HG02588 (cell line): Measurements from ENCODE around the gene CRIP2.

Source experiments
- ATAC-seq: cut with Tn5 transposase; IDR thresholded peaks from one replicate; pipeline ENCODE4 v1.9.1; 2021; ENCODE audit warnings: mild to moderate bottlenecking, moderate library complexity; ENCODE audit not compliant: unreplicated experiment

The CRIP2 gene, protein sequence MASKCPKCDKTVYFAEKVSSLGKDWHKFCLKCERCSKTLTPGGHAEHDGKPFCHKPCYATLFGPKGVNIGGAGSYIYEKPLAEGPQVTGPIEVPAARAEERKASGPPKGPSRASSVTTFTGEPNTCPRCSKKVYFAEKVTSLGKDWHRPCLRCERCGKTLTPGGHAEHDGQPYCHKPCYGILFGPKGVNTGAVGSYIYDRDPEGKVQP

DNA sequence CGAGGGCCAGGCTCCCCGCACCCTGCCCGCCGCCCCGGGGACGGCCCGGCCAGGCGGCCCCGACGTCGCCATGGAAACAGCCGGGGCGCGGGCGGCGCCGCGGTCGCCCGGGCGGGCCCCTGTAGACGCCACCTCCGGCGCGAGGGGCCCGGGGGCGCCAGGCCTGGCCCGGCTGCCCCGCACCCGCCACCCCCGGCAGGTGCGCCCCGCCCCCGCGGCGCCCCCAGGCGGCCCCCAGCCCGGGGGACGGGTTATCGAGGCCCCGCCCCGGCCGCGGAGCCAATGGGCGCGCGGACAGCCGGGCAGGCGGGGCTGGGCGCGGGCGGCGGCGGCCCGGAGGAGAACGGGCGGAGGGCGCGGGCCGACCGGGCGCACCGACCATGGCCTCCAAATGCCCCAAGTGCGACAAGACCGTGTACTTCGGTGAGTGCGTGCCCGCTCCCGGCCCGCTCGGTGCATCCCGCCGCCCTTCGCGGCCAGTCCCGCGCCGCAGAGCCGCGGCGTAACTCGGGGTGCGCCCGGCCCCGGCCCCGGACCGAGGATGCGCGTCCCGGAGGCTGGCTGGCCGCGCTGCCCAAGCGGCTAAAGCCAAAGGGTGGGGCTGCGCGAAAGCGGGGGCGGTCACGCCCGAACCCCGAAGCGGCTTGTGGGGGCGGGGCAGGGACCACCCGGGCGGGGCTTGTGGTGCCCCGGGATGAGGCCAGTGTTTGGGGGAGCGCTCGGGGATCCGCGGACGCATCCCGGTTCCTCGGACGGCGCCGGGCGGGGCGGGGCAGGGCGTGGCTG lies at the start of gene CRIP2:
Gene CRIP2 (plus strand): TSS at position 339 of the 786 bp plus-strand sequence. CDS start 42 bp downstream, at position 381.
- ATAC-seq: no peak

DNA sequence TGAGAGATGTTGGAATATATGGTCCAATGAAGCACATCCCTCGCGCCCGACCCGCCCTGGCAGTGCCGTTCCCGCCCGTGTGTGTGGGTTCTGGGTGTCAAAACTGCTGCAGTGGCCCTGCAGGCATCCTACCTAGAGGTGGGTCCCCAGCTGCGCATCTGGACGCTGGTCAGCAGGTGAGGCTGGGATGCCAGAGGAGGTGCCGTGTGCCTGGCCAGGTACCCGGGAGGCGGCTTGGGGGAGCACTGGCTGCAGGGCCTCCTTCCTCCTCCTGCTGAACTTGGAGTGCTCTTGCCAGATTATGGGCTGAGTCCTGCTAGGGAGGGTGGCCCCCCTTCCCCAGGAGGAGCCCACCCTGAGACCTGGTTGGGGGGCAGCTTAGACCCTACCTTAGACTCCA lies 49.8 kb upstream of the CRIP2 start:
- no peak for ATAC-seq

- ATAC-seq: no peak
Observed at GRCh38 chr14:105425823-105426247, 48.8 kb upstream of the CRIP2 start.

GRCh38 chr14:105426416-105427130 lies 48.0 kb upstream of the CRIP2 start:
- ATAC-seq: no peak

- no peak for ATAC-seq
Observed at GRCh38 chr14:105427412-105427811, 47.2 kb upstream of the CRIP2 start.

- no peak for ATAC-seq
Observed at GRCh38 chr14:105427936-105428485, 46.6 kb upstream of the CRIP2 start.

DNA sequence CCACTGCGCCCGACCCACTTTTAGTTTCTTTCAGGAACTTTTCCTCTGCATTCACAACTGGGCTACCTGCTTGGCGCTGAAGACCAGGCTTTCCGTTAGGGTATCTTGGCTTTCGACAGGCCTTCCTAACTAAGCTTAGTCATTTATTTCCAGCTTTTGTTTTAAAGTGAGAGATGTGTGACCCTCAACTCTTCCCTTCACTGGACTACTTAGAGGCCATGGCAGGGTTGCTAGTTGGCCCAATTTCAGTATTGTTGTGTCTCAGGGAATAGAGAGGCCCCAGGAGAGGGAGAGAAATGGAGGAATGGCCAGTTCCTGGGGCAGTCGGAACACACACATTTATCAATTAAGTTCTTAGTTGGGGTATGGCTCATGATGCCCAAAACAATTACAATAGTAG lies 44.6 kb upstream of the CRIP2 start:
- no peak for ATAC-seq

DNA sequence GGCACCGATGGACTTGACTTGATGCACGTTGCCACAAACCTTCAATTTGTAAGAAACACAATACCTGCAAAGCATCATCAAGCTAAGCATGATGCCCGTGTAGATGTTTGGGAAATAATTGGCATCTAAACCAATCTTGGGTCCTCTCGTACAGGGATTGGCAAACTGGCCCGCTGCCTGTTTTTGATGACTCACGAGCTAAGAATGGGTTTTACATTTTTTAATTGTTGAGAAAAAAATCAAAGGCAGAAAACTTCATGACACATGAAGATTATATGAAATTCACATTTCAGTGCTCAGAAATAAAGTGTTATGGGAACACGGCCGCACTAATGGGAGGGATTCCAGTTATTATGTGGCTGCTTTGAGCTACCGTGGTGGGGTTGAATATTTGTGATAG lies 44.1 kb upstream of the CRIP2 start:
- no peak for ATAC-seq

DNA sequence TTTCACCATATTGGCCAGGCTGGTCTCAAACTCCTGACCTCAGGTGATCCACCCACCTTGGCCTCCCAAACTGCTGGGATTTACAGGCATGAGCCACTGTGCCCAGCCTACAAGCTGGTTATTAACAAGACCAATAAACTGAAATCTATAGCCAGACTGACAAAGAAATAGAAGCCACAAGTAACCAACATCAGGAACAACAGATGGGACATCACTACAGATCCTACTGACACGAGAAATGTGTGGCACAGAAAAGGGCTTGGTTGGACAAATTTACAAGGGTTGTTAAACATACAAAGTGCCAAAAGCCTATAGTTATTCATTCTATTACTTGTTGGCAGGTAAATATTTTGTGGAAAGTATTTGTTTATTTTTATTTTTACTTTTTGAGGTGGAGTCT lies 43.4 kb upstream of the CRIP2 start:
- ATAC-seq: no peak

GRCh38 chr14:105432657-105433056 lies 42.0 kb upstream of the CRIP2 start:
- no peak for ATAC-seq

DNA sequence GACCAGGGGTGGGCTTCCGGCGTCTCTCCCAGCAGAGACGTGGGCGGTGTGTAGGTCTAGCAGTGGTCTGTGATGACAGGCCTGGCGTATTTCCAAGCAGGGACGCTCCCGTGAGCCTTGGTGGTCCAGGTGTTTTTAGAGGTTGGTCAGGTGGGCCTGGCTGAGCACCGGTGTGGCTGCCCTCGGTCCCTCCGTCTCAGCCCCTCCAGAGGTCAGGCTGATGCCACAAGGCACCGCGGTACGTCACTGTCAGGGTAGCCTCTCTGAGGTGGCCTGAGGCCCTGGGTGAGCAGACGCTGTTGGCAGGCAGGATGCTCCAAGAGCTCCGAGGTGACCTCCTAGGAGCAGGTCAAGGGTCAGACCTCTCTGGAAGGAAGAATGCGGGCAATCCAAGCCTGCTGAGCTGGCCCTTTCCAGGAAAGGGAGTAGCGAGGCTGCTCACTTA lies 41.4 kb upstream of the CRIP2 start:
- ATAC-seq: no peak

- no peak for ATAC-seq
Observed at GRCh38 chr14:105436402-105436801, 38.2 kb upstream of the CRIP2 start.

- ATAC-seq: no peak
Observed at GRCh38 chr14:105436891-105437722, 37.5 kb upstream of the CRIP2 start.

DNA sequence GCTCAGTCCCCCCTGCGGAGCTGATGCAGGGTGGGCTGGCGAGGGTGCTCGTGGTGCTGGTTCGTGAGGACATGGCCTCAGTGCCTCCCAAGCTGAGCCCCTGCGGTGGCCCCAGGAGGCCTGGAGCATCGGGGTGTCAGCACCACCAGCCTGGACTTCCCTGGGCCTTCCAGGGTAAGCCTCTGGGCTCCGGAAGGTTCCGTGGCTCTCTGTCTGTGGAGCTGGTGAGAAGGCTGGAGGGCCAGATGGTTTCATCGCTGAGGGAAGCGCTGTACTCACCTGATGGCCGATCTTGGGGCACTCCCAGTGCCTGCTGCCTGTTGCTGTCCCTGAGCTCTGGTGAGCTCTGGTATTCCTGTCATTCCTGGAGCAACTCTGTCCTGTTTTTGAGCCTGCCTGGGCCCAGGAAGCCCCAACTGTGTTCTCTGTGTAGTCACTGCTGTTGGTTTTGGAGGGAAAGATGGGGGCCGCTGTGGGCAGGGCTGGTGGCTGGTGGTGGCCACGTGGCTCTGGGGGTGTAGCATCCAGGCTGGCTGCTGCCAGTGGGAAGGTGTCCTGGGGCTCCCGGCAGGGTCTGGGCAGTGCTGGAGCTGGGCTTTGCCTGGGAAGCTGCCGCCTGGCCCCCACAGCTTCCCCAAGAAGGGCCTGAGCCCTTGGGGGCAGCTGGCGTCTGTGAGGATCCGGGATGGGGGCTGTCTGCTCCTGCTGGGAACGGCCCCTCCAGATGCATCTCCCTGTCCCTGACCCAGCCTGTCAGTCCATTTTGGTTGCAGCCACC lies 36.7 kb upstream of the CRIP2 start:
- ATAC-seq: no peak

- ATAC-seq: no peak
Observed at GRCh38 chr14:105439179-105439578, 35.4 kb upstream of the CRIP2 start.

DNA sequence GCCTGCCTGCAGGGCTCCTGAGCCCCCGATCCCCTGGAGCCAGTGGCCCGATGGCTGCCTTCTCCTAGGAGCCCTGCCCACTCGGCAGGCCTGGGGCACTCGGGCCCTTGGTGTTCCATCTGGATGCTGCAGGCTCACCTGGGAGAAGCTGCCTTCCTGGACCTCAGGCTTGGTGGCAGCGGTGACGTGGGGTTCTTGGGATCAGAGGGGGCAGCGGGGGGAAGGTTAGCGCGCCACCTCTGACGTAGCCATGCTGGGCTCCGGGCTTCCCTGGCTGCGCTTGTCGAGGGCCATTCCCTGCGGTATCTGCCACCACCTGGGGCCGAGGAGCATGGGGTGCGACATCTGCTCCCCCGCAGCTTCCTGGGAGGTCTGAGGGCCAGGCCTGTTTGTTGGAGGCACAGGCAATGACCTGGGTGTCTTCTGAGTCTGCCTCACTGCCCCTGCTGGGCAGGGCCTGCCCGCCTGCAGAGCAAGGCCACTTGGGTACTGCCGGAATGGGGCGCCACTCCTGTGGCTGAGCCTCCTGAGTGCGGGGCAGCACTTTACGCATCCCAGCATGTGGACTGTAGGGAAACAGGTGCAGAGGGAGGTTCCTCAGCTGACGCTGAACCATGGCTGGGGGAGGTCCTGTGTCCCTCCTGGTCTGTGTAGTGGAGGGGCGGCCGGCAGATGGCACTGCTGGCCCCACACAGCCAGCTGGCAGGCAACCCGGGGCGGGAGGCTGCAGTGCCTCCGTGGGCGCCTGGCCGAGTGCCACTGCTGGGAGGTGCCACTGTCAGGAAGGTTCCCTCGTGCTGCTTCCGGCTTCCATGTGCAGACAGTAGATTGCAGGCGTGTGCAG lies 34.7 kb upstream of the CRIP2 start:
- no peak for ATAC-seq

DNA sequence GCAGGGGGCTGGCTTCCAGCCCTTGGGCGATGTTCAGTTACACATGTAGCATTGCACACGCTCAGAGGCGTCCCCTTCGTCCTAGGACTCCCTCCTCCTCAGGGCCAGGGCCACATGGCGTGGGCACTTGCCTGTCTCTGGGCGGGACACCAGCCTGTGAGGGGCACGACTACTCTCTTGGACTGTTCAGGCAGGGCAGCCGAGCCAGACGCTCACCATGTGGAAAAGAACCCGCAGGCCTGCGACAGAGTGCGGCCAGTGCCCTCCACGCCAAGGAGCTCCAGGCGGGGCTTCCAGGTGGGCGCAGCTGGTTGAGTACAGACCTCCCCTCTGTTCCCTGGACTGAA lies 34.1 kb upstream of the CRIP2 start:
- ATAC-seq: no peak

DNA sequence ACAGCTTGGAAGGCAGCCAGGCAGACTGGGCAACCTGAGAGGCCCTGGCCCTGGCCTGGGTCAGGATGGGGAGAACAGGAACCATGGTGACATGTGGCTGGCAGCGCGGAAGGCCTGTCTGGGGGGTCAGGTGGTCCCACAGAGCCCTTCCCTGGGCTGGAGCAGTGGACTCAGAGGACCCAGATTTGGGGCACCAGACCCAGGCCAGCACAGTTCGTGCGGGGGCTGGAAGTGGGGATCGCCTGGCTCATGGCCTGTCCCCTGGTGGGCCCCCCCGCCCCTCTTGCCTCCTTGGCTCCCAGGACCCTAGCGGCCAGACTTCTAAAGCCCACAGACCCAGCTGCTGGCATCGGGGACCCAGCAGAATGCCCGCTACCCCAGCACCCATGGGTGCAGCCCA lies 33.6 kb upstream of the CRIP2 start:
- no peak for ATAC-seq

DNA sequence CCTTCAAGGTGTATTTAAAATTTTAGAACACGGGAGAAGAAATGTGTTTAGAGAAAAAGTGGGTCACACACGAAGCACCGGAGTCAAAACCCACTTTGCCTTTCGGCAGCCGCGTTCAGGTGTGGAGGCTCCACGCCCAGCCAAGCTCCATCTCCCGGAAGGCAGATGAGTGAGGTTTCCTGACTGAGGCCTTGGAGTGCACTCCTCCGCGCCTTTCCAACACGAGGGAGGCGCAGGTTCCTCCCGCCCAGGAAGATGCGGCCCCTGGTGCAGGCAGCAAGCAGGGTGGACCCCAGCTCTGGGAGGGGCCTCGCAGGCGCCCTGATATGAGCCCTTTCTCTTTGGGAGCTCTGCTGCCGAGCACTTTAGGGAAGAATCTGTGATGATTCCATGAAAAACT lies 32.5 kb upstream of the CRIP2 start:
- no peak for ATAC-seq
